Muscle of leg (tissue), 11 donors: ENCODE data around the gene SLU7. TPM values are rescaled to one million over a fixed set of nuclear protein-coding genes. Genes with fewer than 3 reads are reported as not detected.

ENCODE experiments used
- DNase-seq: peaks from one replicate; pipeline ENCODE4 v3.0.0; 2013
- H3K27ac ChIP-seq: one replicate; pipeline ENCODE4 v1.5.1; 2013; ENCODE audit warnings: mild to moderate bottlenecking, low read length, control low read depth
- H3K27me3 ChIP-seq: one replicate; pipeline ENCODE4 v1.6.1; 2013; ENCODE audit warnings: low read length; ENCODE audit not compliant: control insufficient read depth, insufficient read depth
- H3K36me3 ChIP-seq: one replicate; pipeline ENCODE4 v1.6.1; 2013; ENCODE audit warnings: low read length; ENCODE audit not compliant: control insufficient read depth, insufficient read depth
- H3K4me1 ChIP-seq: one replicate; pipeline ENCODE4 v1.6.1; 2013; ENCODE audit warnings: low read length; ENCODE audit not compliant: control insufficient read depth, insufficient read depth
- H3K4me3 ChIP-seq: one replicate; pipeline ENCODE4 v1.5.1; 2013; ENCODE audit warnings: low read length, control low read depth
- H3K9me3 ChIP-seq: replicated peaks from 2 replicates; pipeline ENCODE4 v1.6.1; 2013; ENCODE audit warnings: low read depth, low read length; ENCODE audit not compliant: control insufficient read depth
- WGBS: methylation state at CpG from one replicate; pipeline ENCODE4 v1.1.5; 2013; ENCODE audit warnings: missing lambda C conversion rate; ENCODE audit not compliant: insufficient coverage; 5-methylcytosine and 5-hydroxymethylcytosine counted together
- polyA plus RNA-seq, 8 donors: library from polyadenylated mRNA; unstranded; fragments of 120-200 nt; gene quantifications; one replicate each; pipeline versions ENCODE4 v1.2.1 to v1.2.3, GENCODE V29; 2013; ENCODE audit warnings: inconsistent platforms in 1 of 8, low replicate concordance in 1 of 8; ENCODE audit not compliant: insufficient read length in 8 of 8, insufficient read depth in 1 of 8
- total RNA-seq: library from RNA; stranded (reverse); fragments of 120-200 nt; gene quantifications from one replicate; pipeline ENCODE4 v1.2.4, GENCODE V29; 2013

SLU7 gene
- total and polyA plus RNA-seq, 9 donors: 28.3 to 49.3 (median 37.1) TPM

DNA sequence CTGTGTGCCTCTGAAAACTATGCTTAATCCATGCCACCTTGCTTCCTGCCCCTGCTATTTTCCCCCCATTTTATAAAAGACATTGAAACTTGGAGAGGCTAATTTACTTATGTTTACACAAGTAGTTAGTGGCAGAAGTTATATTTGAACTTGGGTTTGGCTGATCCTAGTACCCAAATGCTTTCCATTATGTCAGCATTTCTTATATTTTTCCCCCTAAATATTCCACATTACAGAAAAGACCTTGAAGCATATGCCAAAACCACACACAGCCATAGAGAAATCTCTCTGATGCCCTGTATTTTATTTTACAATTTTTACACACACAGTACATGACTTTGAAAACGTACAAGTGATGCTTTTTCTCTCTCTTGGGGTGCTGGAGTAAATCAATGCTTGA lies 59.6 kb downstream of the SLU7 start:
- DNase-seq: peak; percentile 67
- no peaks in the 10 kb centered on the region for H3K9me3 ChIP-seq
- H3K4me3 ChIP-seq: no peak overlapping the region
- H3K27ac ChIP-seq: peak overlapping the region; percentile 95
- H3K4me1 ChIP-seq: peaks cover 84% of the 10 kb centered on the region
- peaks cover 10% of the 10 kb centered on the region for H3K36me3 ChIP-seq
- WGBS: no CpG with 5 or more reads among the region's 1 CpG
- no peaks in the 10 kb centered on the region for H3K27me3 ChIP-seq

DNA sequence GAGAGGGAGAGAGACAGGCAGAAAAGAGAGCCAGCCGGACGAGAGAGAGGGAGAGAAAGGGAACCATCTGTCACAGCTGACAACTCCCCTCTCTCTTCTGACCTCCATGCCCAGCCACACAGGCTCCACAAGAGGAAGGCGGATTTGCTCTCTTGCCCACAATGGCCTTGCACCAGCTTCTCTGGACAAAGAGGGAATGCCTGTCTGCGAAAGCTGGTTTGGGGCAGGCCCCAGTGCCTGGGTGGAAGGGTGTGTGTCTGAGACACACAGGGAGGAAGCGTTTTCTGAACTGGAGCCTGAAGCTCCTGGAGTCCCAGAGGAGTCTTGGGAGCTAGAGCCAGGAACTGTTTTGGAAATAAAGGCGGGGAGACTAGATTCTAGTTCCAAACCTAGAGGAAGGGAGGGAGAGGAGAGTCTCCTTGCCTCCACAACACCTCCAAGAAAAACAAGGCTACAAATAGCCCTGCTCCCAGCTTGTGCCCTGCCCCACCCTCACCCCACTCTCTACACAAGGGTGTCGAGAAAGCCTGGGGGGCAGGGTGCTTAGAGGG lies 60.9 kb downstream of the SLU7 start:
- H3K27me3 ChIP-seq: no peaks in the 10 kb centered on the region
- peaks cover 23% of the 10 kb centered on the region for H3K36me3 ChIP-seq
- WGBS: 10% methylated on average over 4 of the region's 7 CpGs
- DNase-seq: peak; percentile 98
- H3K9me3 ChIP-seq: no peaks in the 10 kb centered on the region
- H3K4me1 ChIP-seq: peaks cover 79% of the 10 kb centered on the region
- peak overlapping the region; percentile 17 for H3K4me3 ChIP-seq
- H3K27ac ChIP-seq: peak overlapping the region; percentile 95

- H3K36me3 ChIP-seq: peaks cover 28% of the 10 kb centered on the region
- H3K27ac ChIP-seq: peak overlapping the region; percentile 95
- no peaks in the 10 kb centered on the region for H3K9me3 ChIP-seq
- H3K4me1 ChIP-seq: peaks cover 73% of the 10 kb centered on the region
- H3K27me3 ChIP-seq: no peaks in the 10 kb centered on the region
- 7% methylated on average over 5 of the region's 7 CpGs for WGBS
- DNase-seq: peak; percentile 81
- peak overlapping the region; percentile 17 for H3K4me3 ChIP-seq
These were observed 61.5 kb downstream of the SLU7 start for GRCh38 chr5:160357394-160357793.

DNA sequence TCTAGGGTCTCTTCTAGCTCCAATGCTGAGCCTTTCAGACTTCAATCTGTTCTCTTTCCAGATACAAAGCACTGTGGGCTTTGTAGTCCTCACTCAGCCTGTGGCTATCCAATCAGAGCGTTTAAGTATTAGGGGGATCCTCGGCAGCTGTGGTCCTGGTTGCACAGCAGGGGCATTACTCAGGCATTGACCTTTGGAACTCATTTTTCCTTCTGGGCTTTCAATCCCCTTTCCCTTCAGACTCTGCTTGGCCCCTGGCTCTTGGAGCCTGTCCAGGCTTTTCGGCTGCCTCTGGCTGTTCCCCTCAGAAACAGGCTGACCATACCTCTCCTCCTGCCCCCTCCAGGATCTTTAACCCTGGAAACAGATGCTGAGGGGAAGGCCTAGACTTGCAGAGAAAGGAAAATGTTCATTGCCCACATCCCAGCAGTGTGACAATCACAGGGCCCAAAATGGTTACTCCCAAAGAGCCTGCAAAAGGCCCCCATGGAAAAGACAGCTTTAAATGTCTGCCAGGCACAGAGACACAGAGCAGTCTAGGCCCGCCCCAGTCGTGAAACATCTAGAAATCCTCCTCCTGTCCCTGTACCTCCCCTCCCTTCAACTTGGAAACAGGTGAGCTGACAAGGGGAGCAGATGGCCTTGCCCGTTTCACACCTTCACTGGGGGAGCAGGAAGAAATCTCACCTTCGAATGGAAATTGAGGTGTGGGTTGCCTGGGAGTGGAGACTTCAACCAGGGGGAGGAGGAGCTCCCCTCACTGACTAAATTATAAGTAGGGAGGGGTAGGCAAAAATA lies 62.1 kb downstream of the SLU7 start:
- Histone ChIP-seq H3K27ac (peak overlapping the region; percentile 95), H3K4me3 (no peak overlapping the region), H3K9me3 (no peaks in the 10 kb centered on the region), H3K27me3 (no peaks in the 10 kb centered on the region), H3K4me1 (peaks cover 67% of the 10 kb centered on the region), H3K36me3 (peaks cover 31% of the 10 kb centered on the region)
- 23% methylated on average over 3 of the region's 7 CpGs for WGBS
- DNase-seq: peak; percentile 87

DNA sequence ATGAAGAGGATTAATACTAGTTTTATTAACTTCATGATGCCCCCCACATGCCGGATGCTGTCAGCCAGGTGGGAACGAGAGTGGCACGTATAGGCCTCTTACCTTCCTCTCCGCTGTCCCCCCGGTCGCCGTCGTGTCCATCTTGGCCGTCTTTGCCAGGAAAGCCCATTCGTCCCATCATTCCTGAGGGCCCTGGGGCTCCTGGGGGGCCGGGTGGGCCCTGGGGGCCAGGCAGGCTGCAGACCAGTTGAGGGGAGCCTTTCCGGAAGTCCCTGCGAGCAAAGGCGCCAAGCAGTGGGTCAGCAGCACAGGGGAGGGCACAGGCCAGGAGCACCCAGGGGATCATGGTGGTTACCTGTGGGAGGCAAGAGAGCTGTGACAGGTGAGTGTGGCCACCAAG lies 64.2 kb downstream of the SLU7 start:
- Histone ChIP-seq H3K4me1 (peaks cover 49% of the 10 kb centered on the region), H3K27me3 (no peaks in the 10 kb centered on the region), H3K9me3 (no peaks in the 10 kb centered on the region), H3K4me3 (no peak overlapping the region), H3K36me3 (peaks cover 40% of the 10 kb centered on the region), H3K27ac (no peak overlapping the region)
- 92% methylated on average over 12 of the region's 14 CpGs for WGBS
- no peak for DNase-seq

DNA sequence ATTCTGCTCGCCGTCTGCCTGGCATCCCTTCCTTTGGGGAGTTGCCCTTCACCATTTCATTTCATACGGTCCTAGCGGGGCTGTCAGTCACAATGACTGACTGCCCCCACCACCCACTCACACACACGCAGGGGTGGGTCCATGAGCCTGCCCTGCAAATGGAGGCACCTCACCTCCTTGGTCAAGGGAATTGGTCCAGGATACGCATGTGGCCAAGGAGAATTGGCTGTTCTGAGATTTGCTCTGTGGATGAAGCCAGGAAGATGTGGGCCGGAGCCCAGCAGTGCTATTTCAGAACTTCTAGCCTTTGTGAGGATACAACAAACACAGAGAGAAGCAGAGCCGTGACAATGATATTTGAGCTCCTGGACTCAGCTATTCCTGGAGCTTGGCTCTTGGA lies 65.5 kb downstream of the SLU7 start:
- peak; percentile 86 for DNase-seq
- peak overlapping the region; percentile 40 for H3K27ac ChIP-seq
- WGBS: 47% methylated on average over 4 of the region's 8 CpGs
- H3K27me3 ChIP-seq: no peaks in the 10 kb centered on the region
- no peaks in the 10 kb centered on the region for H3K9me3 ChIP-seq
- peaks cover 50% of the 10 kb centered on the region for H3K36me3 ChIP-seq
- H3K4me1 ChIP-seq: peaks cover 38% of the 10 kb centered on the region
- H3K4me3 ChIP-seq: no peak overlapping the region

GRCh38 chr5:160352308-160352707 lies 66.6 kb downstream of the SLU7 start:
- no peak for DNase-seq
- Histone ChIP-seq H3K27ac (no peak overlapping the region), H3K9me3 (no peaks in the 10 kb centered on the region), H3K4me3 (no peak overlapping the region), H3K4me1 (peaks cover 35% of the 10 kb centered on the region), H3K36me3 (peaks cover 56% of the 10 kb centered on the region), H3K27me3 (no peaks in the 10 kb centered on the region)
- WGBS: 100% methylated on average over 2 of the region's 4 CpGs

Other genes with a start within 250 kb of the SLU7 start
- 0.09 TPM for gene FABP6, start 189.6 kb downstream of the SLU7 start, total RNA-seq
- under 1 TPM in 6 of 8 donors, not detected in 2; 0.21 to 0.90 (median 0.38) TPM for gene FABP6, start 189.6 kb downstream of the SLU7 start, polyA plus RNA-seq
- 3.8 TPM for gene CCNJL, start 106.5 kb downstream of the SLU7 start, total RNA-seq
- gene CCNJL, start 106.5 kb downstream of the SLU7 start, polyA plus RNA-seq: 1 to 10 TPM; 4.6 to 6.6 (median 6.0) TPM
- gene C1QTNF2, start 48.5 kb downstream of the SLU7 start, total RNA-seq: 26.8 TPM
- 10 to 100 TPM; 24.3 to 31.8 (median 26.9) TPM for gene C1QTNF2, start 48.5 kb downstream of the SLU7 start, polyA plus RNA-seq
- 11.9 TPM for gene FAM200C, start 19.0 kb downstream of the SLU7 start, total RNA-seq
- gene FAM200C, start 19.0 kb downstream of the SLU7 start, polyA plus RNA-seq: 10 to 100 TPM in 2 of 8 donors, 1 to 10 TPM in 6; 9.0 to 14.5 (median 9.8) TPM
- 40.5 TPM for gene PTTG1, start 2.8 kb upstream of the SLU7 start, total RNA-seq
- 10 to 100 TPM; 29.8 to 45.5 (median 38.2) TPM for gene PTTG1, start 2.8 kb upstream of the SLU7 start, polyA plus RNA-seq